ENCODE data around the gene C11orf98. TPM values are rescaled to one million over a fixed set of nuclear protein-coding genes. Genes with fewer than 3 reads are reported as not detected.

The C11orf98 gene
- total RNA-seq, 1 experiment from 2014 or later = 154 TPM

- Mint-ChIP-seq H3K36me3 (peaks cover 25% of the 10 kb centered on the region), H3K27me3 (ENCODE audit: low read depth) (no peaks in the 10 kb centered on the region; the same call in 1 of the 2 replicates), H3K9me3 (no peaks in the 10 kb centered on the region), H3K27ac (peak within 1 kb of the TSS; percentile 98), H3K4me3 (peak within 1 kb of the TSS; percentile 92), H3K4me1 (peaks cover 38% of the 10 kb centered on the region)
- DNase-seq (ENCODE audit: low spot score) (peak; percentile 97), ATAC-seq (peak; percentile 71)
- ChIA-PET CTCF (interaction anchor here (1.0 to 4.0 kb wide), 19 partner anchors 9 to 199 kb away, joined by 3 to 24 read pairs (median 5); partner anchors contain the start of genes B3GAT3, C11orf98, CSKMT and GANAB), POLR2A (interaction anchor here (0.6 to 6.0 kb wide), 20 partner anchors 19 to 161 kb away, joined by 3 to 35 read pairs (median 6); partner anchors contain the start of genes B3GAT3, C11orf98, CSKMT and EEF1G)
- TF ChIP-seq SP1 (CRISPR knock-in tag; conservative IDR thresholded peaks at IDR 0.05) = peak; percentile 90
- TF ChIP-seq ZBTB21 (CRISPR knock-in tag; IDR thresholded peaks at IDR 0.05; ENCODE audit: borderline replicate concordance) = peak; percentile 91; the same call in 1 of the 2 replicates
- peak; percentile 44; the same call in 1 of the 2 replicates for TF ChIP-seq USF2 (CRISPR knock-in tag; IDR thresholded peaks at IDR 0.05)
- TF ChIP-seq HMGA2 (CRISPR knock-in tag; IDR thresholded peaks at IDR 0.05) = no peak
- TF ChIP-seq MAX (CRISPR knock-in tag; IDR thresholded peaks at IDR 0.05) = peak; percentile 63; the same call in 1 of the 2 replicates
- TF ChIP-seq ZNF671 (CRISPR knock-in tag; IDR thresholded peaks at IDR 0.05) = no peak
- 0 out of 2 replicates have a peak, but pooled peaks have one; percentile 45 for TF ChIP-seq E2F1 (CRISPR knock-in tag; IDR thresholded peaks at IDR 0.05)
- no peak for TF ChIP-seq GTF2I (CRISPR knock-in tag; conservative IDR thresholded peaks at IDR 0.05)
- TF ChIP-seq RORB (CRISPR knock-in tag; IDR thresholded peaks at IDR 0.05) = no peak
- 0 out of 2 replicates have a peak, but pooled peaks have one; percentile 29 for TF ChIP-seq E2F5 (CRISPR knock-in tag; IDR thresholded peaks at IDR 0.05)
- TF ChIP-seq ETV6 (CRISPR knock-in tag; IDR thresholded peaks at IDR 0.05) = peak; percentile 87
- TF ChIP-seq ARID4B (CRISPR knock-in tag; IDR thresholded peaks at IDR 0.05; ENCODE audit: borderline replicate concordance) = peak; percentile 92; the same call in 1 of the 2 replicates
- peak; percentile 46; the same call in 1 of the 2 replicates for TF ChIP-seq FOXP1 (CRISPR knock-in tag; IDR thresholded peaks at IDR 0.05; ENCODE audit: borderline replicate concordance)
- TF ChIP-seq ZNF121 (CRISPR knock-in tag; IDR thresholded peaks at IDR 0.05) = peak; percentile 45; the same call in 1 of the 2 replicates
- peak; percentile 87 for TF ChIP-seq FOXK1 (CRISPR knock-in tag; IDR thresholded peaks at IDR 0.05)
- no peak for TF ChIP-seq NR1H2 (CRISPR knock-in tag; IDR thresholded peaks at IDR 0.05)
- peak; percentile 42; the same call in 1 of the 2 replicates for TF ChIP-seq TP53 (CRISPR knock-in tag; IDR thresholded peaks at IDR 0.05)
- peak; percentile 77 for TF ChIP-seq NFE2L1 (CRISPR knock-in tag; IDR thresholded peaks at IDR 0.05)
- no peak for TF ChIP-seq IRF2 (CRISPR knock-in tag; IDR thresholded peaks at IDR 0.05; ENCODE audit: borderline replicate concordance, low read depth)
- peak; percentile 75; the same call in 1 of the 2 replicates for TF ChIP-seq CBFB (CRISPR knock-in tag; IDR thresholded peaks at IDR 0.05; ENCODE audit: low read depth)
- TF ChIP-seq TEAD1 (CRISPR knock-in tag; IDR thresholded peaks at IDR 0.05) = peak; percentile 86; the same call in 1 of the 2 replicates
- peak; percentile 100 for TF ChIP-seq ZNF281 (CRISPR knock-in tag; IDR thresholded peaks at IDR 0.05)
Observed at GRCh38 chr11:62707277-62707861, 42.4 kb upstream of the C11orf98 start, which contains the start of the genes BSCL2 and GNG3. TSS of gene BSCL2 (minus strand) at chr11:62707424. CDS start at chr11:62707195, 229 bp downstream. TSS of gene GNG3 (plus strand) at chr11:62707676. CDS start at chr11:62708296, 620 bp downstream.

Measured in WTC11 (cell line).